B cell (primary cell): ENCODE measurements around the gene CYP3A5.

Experiments
- CTCF ChIP-seq: fragments of 200-600 bp; IDR thresholded peaks from one replicate; pipeline ENCODE4 v1.8.0; 2022; ENCODE audit warnings: antibody characterized with exemption, mild to moderate bottlenecking
- EZH2 ChIP-seq: IDR thresholded peaks from 2 replicates; pipeline ENCODE4 v1.6.1; 2012; ENCODE audit warnings: borderline replicate concordance, low read depth, mild to moderate bottlenecking, moderate library complexity, low read length; ENCODE audit not compliant: insufficient read depth, poor library complexity, severe bottlenecking

- TF ChIP-seq CTCF, result no peak
- no peak for TF ChIP-seq EZH2
These were observed 13.3 kb upstream of the CYP3A5 start for GRCh38 chr7:99693100-99693426.
